GM18499 (cell line): ENCODE data around the gene LARP1B.
"Not testable (repeated sequence)": the region's sequence is repeated elsewhere in the genome, so short reads cannot be mapped to it uniquely, and the experiment has no call there.

ENCODE experiments used
- ATAC-seq: cut with Tn5 transposase; IDR thresholded peaks from one replicate; pipeline ENCODE4 v1.9.1; 2021; ENCODE audit warnings: moderate number of reproducible peaks; ENCODE audit not compliant: insufficient read depth, unreplicated experiment

LARP1B gene

GRCh38 chr4:128130621-128131020 lies 69.5 kb downstream of the LARP1B start:
- ATAC-seq = no peak

DNA sequence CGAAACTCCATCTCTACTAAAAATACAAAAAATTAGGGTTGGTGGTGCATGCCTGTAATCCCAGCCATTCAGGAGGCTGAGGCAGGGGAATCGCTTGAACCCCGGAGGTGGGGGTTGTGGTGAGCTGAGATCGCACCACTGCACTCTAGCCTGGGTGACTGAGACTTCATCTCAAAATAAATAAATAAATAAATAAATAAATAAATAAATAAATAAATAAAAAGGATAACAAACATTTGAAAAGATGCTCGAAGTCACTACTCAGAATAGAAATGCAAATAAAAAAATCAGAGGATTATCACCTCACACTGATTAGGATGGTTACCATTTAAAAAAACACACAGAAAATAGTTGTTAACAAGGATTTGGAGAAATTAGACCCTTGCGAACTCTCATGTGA lies 73.8 kb downstream of the LARP1B start:
- ATAC-seq = no peak

- ATAC-seq = no peak
Observed at GRCh38 chr4:128135391-128135790, 74.3 kb downstream of the LARP1B start.

- no peak for ATAC-seq
Observed at GRCh38 chr4:128141866-128142265, 80.8 kb downstream of the LARP1B start.

DNA sequence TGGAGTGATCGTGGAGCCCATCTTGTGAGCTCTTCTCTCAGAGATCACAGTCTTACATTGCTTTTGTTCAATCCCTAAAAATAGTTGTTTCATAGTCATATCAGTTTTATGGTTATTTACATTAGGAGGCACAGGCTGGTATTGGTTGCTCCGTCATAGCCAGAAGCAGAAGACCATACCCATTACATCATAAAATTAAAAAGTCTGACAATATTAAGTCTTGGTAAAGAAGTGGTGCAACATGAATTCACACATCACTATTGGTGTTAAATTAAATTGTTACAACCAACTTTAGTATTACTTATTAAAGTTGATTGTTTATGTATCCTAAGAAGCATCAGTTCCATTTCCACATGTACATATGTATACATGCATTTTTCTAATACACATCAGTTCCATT lies 84.6 kb downstream of the LARP1B start:
- ATAC-seq = no peak

DNA sequence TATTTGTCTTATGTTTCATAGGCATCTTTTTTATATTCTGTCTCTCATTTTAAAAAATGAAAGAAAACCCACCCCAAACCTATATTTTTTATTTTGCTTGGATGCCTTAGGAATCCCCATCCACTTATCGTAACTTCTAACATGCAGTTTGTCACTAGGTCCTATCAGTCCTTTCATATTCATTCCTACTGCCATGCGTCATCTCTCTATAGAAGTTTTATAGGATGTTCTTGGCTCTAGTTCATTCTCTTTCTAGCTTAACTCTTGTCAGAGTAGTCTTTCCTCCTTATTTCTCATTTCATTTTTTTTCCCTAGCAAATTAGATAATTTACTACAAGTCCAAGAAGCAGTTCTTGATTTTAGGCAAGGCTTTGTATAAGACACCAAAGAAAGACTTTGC lies 92.7 kb downstream of the LARP1B start:
- no peak for ATAC-seq

GRCh38 chr4:128155231-128155855 lies 94.2 kb downstream of the LARP1B start:
- no peak for ATAC-seq

GRCh38 chr4:128155874-128156456 lies 94.9 kb downstream of the LARP1B start:
- ATAC-seq = no peak

DNA sequence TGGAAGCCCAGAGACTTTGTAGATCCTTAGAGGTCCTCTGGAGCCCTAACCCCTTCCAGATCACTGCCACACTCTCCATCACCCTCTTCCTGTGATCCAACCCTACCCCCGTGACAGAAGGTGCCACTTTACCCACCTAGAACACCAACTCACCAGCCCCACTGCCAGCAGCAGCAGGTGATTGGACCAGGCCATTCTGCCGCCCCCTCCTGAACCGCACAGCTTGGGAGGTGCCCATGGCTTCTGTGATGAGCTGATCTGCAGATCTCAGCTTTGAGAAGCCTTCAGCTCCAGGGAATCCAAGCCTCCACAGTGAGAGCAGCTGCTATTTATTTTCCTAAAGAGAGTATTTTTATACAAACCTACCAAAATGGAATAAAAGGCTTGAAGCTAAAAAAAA lies 95.4 kb downstream of the LARP1B start:
- not testable (repeated sequence) for ATAC-seq

DNA sequence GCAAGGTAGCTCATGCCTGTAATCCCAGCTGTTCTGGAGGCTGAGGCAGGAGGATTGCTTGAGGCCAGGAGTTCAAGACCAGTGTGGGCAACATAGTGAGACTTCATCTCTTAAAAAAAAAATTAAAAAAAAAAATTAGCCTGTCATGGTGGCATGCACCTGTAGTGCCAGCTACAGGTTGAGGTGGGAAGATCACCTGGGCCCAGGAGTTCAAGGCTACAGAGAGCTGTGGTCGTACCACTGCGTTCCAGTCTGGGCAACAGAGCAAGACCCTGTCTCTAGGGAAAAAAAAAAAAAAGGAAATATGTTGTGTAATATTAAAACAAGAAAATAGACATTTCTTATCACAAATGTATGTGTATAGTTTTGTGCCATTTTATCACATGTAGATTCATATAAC lies 97.8 kb downstream of the LARP1B start:
- no peak for ATAC-seq

DNA sequence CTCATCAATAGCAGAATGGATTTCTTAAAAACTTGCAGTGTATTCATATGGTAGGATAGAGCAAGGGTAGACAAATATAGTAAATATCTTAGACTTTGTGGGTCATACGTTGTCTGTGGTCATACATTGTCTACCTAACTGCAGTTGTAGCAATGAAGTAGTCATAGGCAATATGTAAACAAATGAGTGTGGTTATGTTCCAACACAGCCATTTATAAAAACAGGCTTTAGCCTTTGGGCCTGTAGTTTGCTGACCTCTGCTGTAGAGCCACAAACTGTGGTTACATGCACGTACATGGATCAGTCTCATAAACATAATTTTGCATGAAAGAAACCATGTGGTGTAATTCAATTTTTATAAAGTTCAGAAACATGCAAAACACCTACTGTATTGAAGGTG lies 98.9 kb downstream of the LARP1B start:
- ATAC-seq = no peak

DNA sequence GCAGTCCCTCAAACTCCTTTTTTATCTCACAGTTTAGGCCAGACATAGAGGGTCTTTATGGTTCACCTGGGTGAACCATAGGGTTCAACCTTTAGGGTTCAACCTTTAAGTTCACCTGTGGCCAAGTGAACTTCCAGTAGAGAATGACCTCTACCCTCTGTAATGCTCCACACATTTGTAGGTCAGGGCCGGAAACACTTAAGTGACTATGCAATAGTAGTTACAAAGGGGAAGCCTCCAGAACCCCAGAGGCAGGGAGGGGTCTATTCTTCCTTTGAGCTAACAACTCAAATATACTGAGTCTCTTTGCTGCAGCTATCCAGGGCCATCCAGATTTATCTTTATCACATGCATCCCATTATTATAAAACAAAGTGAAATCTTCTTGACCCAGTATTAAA lies 100.0 kb downstream of the LARP1B start:
- no peak for ATAC-seq

- ATAC-seq = no peak
Observed at GRCh38 chr4:128162434-128162833, 101.3 kb downstream of the LARP1B start.

DNA sequence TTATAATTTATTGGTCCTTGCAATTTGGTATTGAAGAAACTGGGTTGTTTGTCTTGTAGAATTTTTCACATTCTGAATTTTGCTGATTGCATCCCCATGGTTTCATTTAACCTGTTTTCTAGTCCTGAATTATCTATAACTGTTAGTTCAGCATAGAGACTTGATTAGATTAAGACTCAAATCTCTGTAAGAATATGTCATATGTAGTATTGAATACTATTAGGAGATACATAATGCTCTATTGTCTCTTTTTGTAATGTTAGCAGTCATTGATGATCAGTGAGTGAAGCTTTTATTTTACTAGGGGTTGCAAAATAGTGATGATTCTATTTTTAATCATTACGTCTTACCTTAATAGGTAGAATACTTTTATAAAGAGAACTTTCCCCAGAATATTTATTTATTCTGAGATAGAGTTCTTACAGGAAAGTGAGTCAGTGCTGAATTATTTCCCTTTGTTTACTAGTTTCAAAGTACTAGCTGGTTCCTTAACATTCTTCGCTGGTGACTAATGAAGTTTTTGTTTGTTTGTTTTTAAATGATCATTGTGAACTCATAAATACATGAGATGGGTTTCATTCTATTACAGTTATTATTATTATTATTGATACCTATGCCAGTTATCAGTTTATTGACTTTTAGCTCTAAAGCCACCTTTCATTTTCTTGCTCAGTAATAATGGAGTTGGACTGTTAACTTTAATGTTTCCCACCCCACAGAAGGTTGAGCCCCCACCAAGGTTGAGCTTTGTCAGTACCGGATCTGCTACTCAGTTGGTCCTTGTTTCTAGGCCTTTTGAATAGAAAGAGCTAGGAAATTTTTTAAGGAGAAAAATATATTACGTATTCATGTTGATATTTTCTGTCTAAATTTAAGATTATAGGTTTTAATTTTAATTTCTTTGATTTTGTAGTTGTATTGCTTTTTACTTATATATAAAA lies 102.3 kb downstream of the LARP1B start:
- no peak for ATAC-seq

DNA sequence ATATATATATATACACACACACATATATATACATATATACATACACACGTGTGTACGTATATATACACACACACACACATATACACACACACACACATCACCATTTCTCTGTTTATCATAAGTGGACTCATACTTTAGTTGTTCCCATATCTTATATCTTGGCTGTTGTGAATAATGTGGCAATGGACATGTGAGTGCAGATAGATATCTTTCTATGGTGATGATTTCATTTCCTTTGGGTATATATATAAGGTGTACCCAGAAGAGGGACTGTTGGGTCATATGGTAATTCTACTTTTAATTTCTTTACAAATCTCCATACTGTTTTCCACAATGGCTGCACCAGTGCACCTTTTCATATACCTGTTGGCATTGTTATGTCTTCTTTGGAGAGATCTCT lies 105.9 kb downstream of the LARP1B start:
- ATAC-seq = no peak

DNA sequence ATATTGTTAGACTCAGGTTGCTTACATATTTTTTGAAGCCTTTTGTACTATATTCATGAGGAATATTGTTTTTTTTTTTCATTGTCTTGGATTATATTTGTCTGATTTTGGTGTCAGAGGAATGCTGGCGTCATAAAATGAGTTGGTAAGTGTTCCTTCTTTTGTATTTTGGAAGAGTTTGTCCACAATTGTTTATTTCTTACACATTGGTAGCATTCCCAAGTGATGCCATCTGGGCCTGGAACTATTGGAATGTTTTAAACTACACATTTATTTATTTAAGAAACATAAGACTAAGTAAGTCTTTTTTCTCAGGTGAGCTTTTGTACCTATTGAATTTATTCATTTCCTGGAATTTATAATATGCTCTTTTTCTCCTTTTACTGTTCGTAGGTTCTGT lies 107.6 kb downstream of the LARP1B start:
- ATAC-seq = no peak

- no peak for ATAC-seq
Observed at GRCh38 chr4:128169245-128169644, 108.1 kb downstream of the LARP1B start.

- ATAC-seq = no peak
Observed at GRCh38 chr4:128176643-128177042, 115.5 kb downstream of the LARP1B start.

DNA sequence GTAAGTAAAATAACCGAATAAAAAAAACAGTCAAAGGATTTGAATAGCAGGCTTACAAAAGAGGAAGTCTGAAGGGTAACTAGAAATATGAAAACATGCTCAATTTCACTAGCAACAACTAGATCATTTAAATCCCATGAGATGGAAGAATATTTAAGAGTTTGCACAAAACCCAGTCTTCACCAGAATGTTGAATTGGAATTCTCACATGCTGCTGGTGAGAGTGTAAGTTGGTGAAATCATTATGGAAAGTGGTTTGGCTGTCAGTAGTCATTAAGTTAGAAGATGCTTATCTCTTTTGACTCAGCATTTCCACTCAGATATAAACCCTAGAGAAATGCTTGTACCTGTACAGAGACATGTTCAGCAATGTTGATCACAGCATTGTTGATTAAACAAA lies 116.4 kb downstream of the LARP1B start:
- no peak for ATAC-seq

- no peak for ATAC-seq
Observed at GRCh38 chr4:128186623-128187022, 125.5 kb downstream of the LARP1B start.

DNA sequence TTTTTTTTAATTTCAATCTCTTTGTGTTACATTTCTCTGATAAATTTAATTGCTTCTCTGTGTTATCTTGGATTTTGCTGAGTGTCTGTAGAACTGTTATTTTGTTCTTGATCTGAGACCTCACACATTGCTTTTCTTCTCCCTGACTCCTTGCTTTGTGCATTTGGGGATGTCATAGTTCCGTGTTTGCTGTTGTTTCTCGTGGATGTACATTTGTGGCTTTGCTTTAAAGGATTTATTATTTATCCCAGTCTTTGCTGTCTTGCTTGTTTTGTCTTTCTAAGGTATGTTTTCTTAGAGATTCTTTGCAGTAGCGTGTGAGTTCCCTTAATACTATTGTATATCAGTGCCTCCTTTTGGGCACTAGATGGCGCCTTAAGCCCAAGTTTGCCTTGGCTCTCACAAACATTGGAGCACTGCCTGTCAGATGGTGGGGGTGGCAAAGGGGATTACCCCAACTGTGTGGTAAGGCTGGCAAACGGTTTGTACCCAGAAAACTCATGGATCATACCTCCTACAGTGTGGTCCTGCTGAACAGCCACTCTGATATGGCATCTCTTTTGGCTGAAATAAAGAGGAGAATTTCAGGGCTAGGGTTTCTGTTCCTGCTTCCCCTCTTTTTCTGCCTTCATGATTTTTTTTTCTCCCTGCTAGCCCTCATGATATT lies 130.1 kb downstream of the LARP1B start:
- ATAC-seq = peak; percentile 94
